Breast epithelium (tissue), 3 donors: Measurements from ENCODE around the gene FRA10AC1.

ENCODE experiments used
- CTCF ChIP-seq, 3 donors: fragments of 450-650 bp; IDR thresholded peaks; one replicate each; pipeline ENCODE4 v1.5.1; 2016 to 2017; ENCODE audit warnings: antibody characterized with exemption in 3 of 3, mild to moderate bottlenecking in 3 of 3, moderate library complexity in 3 of 3
- POLR2A ChIP-seq: fragments of 450-650 bp; IDR thresholded peaks from one replicate; pipeline ENCODE4 v1.6.1; 2016; ENCODE audit warnings: antibody characterized with exemption, mild to moderate bottlenecking, moderate library complexity

- no peak for TF ChIP-seq CTCF (IDR thresholded peaks at IDR 0.05)
- TF ChIP-seq POLR2A: no peak
Measured at GRCh38 chr10:93722550-93722949, 20.2 kb upstream of the FRA10AC1 start.
